Smooth muscle cell (in vitro differentiated cells): ENCODE data around the gene CTAGE4. TPM values are rescaled to one million over a fixed set of nuclear protein-coding genes. Genes with fewer than 3 reads are reported as not detected.

Experiments
- polyA plus RNA-seq: library from polyadenylated mRNA; unstranded; fragments of >200 nt; fragmentation: Nextera tagmentation; extraction: Ambion mirVana; gene quantifications from 2 replicates; pipeline ENCODE4 v1.2.1, GENCODE V29; 2016
- total RNA-seq: library from RNA; depleted of rRNA; stranded (reverse); fragments of >200 nt; gene quantifications from 2 replicates; pipeline ENCODE4 v1.2.3, GENCODE V29; 2014

Gene CTAGE4
- total and polyA plus RNA-seq, 2 experiments from 2014 or later: 0.61 to 1.8 TPM

Other genes with a start within 250 kb of the CTAGE4 start
- not detected in 2 replicates for gene OR2F2, start 248.2 kb upstream of the CTAGE4 start, total RNA-seq
- gene OR2F2, start 248.2 kb upstream of the CTAGE4 start, polyA plus RNA-seq: not detected in 2 replicates
- gene OR2F1, start 228.6 kb upstream of the CTAGE4 start, total RNA-seq: not detected in 2 replicates
- gene OR2F1, start 228.6 kb upstream of the CTAGE4 start, polyA plus RNA-seq: not detected in 2 replicates
- not detected in 2 replicates for gene OR6B1, start 183.1 kb upstream of the CTAGE4 start, total RNA-seq
- not detected in 2 replicates for gene OR6B1, start 183.1 kb upstream of the CTAGE4 start, polyA plus RNA-seq
- gene OR2A5, start 134.5 kb upstream of the CTAGE4 start, total RNA-seq: not detected in 2 replicates
- not detected in 2 replicates for gene OR2A5, start 134.5 kb upstream of the CTAGE4 start, polyA plus RNA-seq
- not detected in 2 replicates for gene OR2A25, start 113.7 kb upstream of the CTAGE4 start, total RNA-seq
- gene OR2A25, start 113.7 kb upstream of the CTAGE4 start, polyA plus RNA-seq: not detected in 2 replicates
- gene OR2A12, start 97.2 kb upstream of the CTAGE4 start, total RNA-seq: not detected in 2 replicates
- not detected in 2 replicates for gene OR2A12, start 97.2 kb upstream of the CTAGE4 start, polyA plus RNA-seq
- gene OR2A2, start 73.9 kb upstream of the CTAGE4 start, total RNA-seq: not detected in 2 replicates
- gene OR2A2, start 73.9 kb upstream of the CTAGE4 start, polyA plus RNA-seq: not detected in 2 replicates
- not detected in 2 replicates for gene OR2A14, start 60.3 kb upstream of the CTAGE4 start, total RNA-seq
- not detected in 2 replicates for gene OR2A14, start 60.3 kb upstream of the CTAGE4 start, polyA plus RNA-seq
- 4.7 and 6.7 TPM in 2 replicates for gene ARHGEF35, start 12.4 kb downstream of the CTAGE4 start, total RNA-seq
- 4.2 and 7.5 TPM in 2 replicates for gene ARHGEF35, start 12.4 kb downstream of the CTAGE4 start, polyA plus RNA-seq
- 0.40 TPM in 1 of 2 replicates, not detected in the other for gene OR2A42, start 56.1 kb downstream of the CTAGE4 start, total RNA-seq
- gene OR2A42, start 56.1 kb downstream of the CTAGE4 start, polyA plus RNA-seq: 0.11 TPM in 1 of 2 replicates, not detected in the other
- gene OR2A7, start 81.3 kb downstream of the CTAGE4 start, total RNA-seq: 0.22 and 2.2 TPM in 2 replicates
- 0.30 and 0.67 TPM in 2 replicates for gene OR2A7, start 81.3 kb downstream of the CTAGE4 start, polyA plus RNA-seq
- 1.3 and 3.9 TPM in 2 replicates for gene CTAGE8, start 85.8 kb downstream of the CTAGE4 start, total RNA-seq
- gene CTAGE8, start 85.8 kb downstream of the CTAGE4 start, polyA plus RNA-seq: 0.11 and 0.65 TPM in 2 replicates
- not detected in 2 replicates for gene OR2A1, start 129.0 kb downstream of the CTAGE4 start, total RNA-seq
- 0.07 TPM in 1 of 2 replicates, not detected in the other for gene OR2A1, start 129.0 kb downstream of the CTAGE4 start, polyA plus RNA-seq
- gene ARHGEF5, start 171.9 kb downstream of the CTAGE4 start, total RNA-seq: 7.4 and 12.1 TPM in 2 replicates
- gene ARHGEF5, start 171.9 kb downstream of the CTAGE4 start, polyA plus RNA-seq: 3.7 and 10.4 TPM in 2 replicates
- gene NOBOX, start 220.2 kb downstream of the CTAGE4 start, total RNA-seq: not detected in 2 replicates
- gene NOBOX, start 220.2 kb downstream of the CTAGE4 start, polyA plus RNA-seq: not detected in 2 replicates